HL-60 (cell line): ENCODE results near the gene TERT.
"Not testable (repeated sequence)": the region's sequence is repeated elsewhere in the genome, so short reads cannot be mapped to it uniquely, and the experiment has no call there.

Experiments used
- GABPA ChIP-seq: IDR thresholded peaks from 2 replicates; pipeline ENCODE4 v1.6.1; 2012; ENCODE audit warnings: low read depth
- POLR2AphosphoS5 ChIP-seq: IDR thresholded peaks from 2 replicates; pipeline ENCODE4 v1.6.1; 2012; ENCODE audit warnings: low read depth
- SPI1 ChIP-seq: IDR thresholded peaks from 2 replicates; pipeline ENCODE4 v1.6.1; 2012; ENCODE audit warnings: low read depth, mild to moderate bottlenecking, borderline replicate concordance
- TF ChIP-seq, protein P1 (sequence below): IDR thresholded peaks from one replicate; pipeline ENCODE4 v1.5.1; 2011; ENCODE audit warnings: low read length, control low read depth, inconsistent platforms; ENCODE audit not compliant: insufficient read depth
- TF ChIP-seq, protein P2 (sequence below): IDR thresholded peaks from 2 replicates; pipeline ENCODE4 v1.6.1; 2012; ENCODE audit warnings: low read depth; ENCODE audit not compliant: insufficient replicate concordance

DNA sequence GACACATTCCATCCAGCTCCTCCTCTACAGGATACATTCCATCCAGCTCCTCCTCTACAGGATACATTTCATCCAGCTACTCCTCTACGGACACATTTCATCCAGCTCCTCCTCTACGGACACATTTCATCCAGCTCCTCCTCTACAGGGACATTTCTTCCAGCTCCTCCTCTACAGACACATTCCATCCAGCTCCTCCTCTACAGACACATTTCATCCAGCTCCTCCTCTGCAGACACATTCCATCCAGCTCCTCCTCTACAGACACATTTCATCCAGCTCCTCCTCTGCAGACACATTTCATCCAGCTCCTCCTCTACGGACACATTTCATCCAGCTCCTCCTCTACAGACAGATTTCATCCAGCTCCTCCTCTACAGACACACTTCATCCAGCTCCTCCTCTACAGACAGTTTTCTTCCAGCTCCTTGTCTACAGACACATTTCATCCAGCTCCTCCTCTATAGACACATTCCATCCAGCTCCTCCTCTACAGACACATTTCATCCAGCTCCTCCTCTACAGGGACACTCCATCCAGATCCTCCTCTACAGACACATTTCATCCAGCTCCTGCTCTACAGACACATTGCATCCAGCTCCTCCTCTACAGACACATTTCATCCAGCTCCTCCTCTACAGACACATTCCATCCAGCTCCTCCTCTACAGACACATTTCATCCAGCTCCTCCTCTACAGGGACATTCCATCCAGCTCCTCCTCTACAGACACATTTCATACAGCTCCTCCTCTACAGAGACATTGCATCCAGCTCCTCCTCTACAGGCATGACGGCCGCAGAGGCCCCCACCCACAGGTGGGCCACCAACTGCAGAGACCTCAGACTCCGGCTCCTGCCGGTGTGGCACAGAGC, 33.6 kb upstream of the TERT start:
- TF ChIP-seq, protein P1, sequence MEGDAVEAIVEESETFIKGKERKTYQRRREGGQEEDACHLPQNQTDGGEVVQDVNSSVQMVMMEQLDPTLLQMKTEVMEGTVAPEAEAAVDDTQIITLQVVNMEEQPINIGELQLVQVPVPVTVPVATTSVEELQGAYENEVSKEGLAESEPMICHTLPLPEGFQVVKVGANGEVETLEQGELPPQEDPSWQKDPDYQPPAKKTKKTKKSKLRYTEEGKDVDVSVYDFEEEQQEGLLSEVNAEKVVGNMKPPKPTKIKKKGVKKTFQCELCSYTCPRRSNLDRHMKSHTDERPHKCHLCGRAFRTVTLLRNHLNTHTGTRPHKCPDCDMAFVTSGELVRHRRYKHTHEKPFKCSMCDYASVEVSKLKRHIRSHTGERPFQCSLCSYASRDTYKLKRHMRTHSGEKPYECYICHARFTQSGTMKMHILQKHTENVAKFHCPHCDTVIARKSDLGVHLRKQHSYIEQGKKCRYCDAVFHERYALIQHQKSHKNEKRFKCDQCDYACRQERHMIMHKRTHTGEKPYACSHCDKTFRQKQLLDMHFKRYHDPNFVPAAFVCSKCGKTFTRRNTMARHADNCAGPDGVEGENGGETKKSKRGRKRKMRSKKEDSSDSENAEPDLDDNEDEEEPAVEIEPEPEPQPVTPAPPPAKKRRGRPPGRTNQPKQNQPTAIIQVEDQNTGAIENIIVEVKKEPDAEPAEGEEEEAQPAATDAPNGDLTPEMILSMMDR = not testable (repeated sequence)
- TF ChIP-seq POLR2AphosphoS5, GABPA, SPI1: not testable (repeated sequence)
- TF ChIP-seq, protein P2, sequence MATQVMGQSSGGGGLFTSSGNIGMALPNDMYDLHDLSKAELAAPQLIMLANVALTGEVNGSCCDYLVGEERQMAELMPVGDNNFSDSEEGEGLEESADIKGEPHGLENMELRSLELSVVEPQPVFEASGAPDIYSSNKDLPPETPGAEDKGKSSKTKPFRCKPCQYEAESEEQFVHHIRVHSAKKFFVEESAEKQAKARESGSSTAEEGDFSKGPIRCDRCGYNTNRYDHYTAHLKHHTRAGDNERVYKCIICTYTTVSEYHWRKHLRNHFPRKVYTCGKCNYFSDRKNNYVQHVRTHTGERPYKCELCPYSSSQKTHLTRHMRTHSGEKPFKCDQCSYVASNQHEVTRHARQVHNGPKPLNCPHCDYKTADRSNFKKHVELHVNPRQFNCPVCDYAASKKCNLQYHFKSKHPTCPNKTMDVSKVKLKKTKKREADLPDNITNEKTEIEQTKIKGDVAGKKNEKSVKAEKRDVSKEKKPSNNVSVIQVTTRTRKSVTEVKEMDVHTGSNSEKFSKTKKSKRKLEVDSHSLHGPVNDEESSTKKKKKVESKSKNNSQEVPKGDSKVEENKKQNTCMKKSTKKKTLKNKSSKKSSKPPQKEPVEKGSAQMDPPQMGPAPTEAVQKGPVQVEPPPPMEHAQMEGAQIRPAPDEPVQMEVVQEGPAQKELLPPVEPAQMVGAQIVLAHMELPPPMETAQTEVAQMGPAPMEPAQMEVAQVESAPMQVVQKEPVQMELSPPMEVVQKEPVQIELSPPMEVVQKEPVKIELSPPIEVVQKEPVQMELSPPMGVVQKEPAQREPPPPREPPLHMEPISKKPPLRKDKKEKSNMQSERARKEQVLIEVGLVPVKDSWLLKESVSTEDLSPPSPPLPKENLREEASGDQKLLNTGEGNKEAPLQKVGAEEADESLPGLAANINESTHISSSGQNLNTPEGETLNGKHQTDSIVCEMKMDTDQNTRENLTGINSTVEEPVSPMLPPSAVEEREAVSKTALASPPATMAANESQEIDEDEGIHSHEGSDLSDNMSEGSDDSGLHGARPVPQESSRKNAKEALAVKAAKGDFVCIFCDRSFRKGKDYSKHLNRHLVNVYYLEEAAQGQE = not testable (repeated sequence)
